Glomerular visceral epithelial cell (primary cell): ENCODE results near the gene KCTD4.
"Not testable (repeated sequence)": the region's sequence is repeated elsewhere in the genome, so short reads cannot be mapped to it uniquely, and the experiment has no call there.

ENCODE experiments used
- DNase-seq: peaks from one replicate; pipeline ENCODE4 v3.0.0-alpha.2; 2016; ENCODE audit errors: extremely low spot score

KCTD4 gene

GRCh38 chr13:45215392-45216077 is 14.7 kb upstream of the KCTD4 start:
- no peak for DNase-seq

GRCh38 chr13:45209229-45209628 is 8.4 kb upstream of the KCTD4 start:
- DNase-seq: peak; percentile 58

GRCh38 chr13:45208132-45208531 is 7.3 kb upstream of the KCTD4 start:
- DNase-seq: no peak

GRCh38 chr13:45207319-45207718 is 6.5 kb upstream of the KCTD4 start:
- no peak for DNase-seq

GRCh38 chr13:45206340-45206739 is 5.5 kb upstream of the KCTD4 start:
- peak; percentile 89 for DNase-seq

- DNase-seq: no peak
Measured at GRCh38 chr13:45205124-45205523, 4.3 kb upstream of the KCTD4 start.

GRCh38 chr13:45199711-45200110 is 1.1 kb downstream of the KCTD4 start:
- DNase-seq: no peak

- DNase-seq: no peak
Measured at GRCh38 chr13:45198924-45199323, 1.9 kb downstream of the KCTD4 start.

GRCh38 chr13:45198041-45198440 is 2.8 kb downstream of the KCTD4 start:
- DNase-seq: no peak

- DNase-seq: peak; percentile 79
Measured at GRCh38 chr13:45196622-45197021, 4.2 kb downstream of the KCTD4 start.

- no peak for DNase-seq
Measured at GRCh38 chr13:45196096-45196495, 4.7 kb downstream of the KCTD4 start.

- DNase-seq: no peak
Measured at GRCh38 chr13:45195421-45195820, 5.4 kb downstream of the KCTD4 start.

- peak; percentile 77 for DNase-seq
Measured at GRCh38 chr13:45194081-45194939, 6.5 kb downstream of the KCTD4 start.

- no peak for DNase-seq
Measured at GRCh38 chr13:45191874-45192273, 9.0 kb downstream of the KCTD4 start.

- peak; percentile 96 for DNase-seq
Measured at GRCh38 chr13:45189511-45189910, 11.3 kb downstream of the KCTD4 start.

GRCh38 chr13:45189077-45189476 is 11.8 kb downstream of the KCTD4 start:
- DNase-seq: not testable (repeated sequence)

GRCh38 chr13:45185286-45185685 is 15.6 kb downstream of the KCTD4 start:
- DNase-seq: no peak

GRCh38 chr13:45184693-45185092 is 16.2 kb downstream of the KCTD4 start:
- no peak for DNase-seq

- no peak for DNase-seq
Measured at GRCh38 chr13:45180713-45181601, 19.9 kb downstream of the KCTD4 start.

- DNase-seq: no peak
Measured at GRCh38 chr13:45180303-45180702, 20.5 kb downstream of the KCTD4 start.

GRCh38 chr13:45179428-45179827 is 21.4 kb downstream of the KCTD4 start:
- DNase-seq: peak; percentile 69
